Activated T-cell treated with anti-CD3 and anti-CD28 coated beads, Interleukin-2, amount 50 U/mL, for 72 hours (primary cell): ENCODE measurements around the gene ATP6V1G3. TPM values are rescaled to one million over a fixed set of nuclear protein-coding genes. Genes with fewer than 3 reads are reported as not detected.
"Not testable (repeated sequence)": the region's sequence is repeated elsewhere in the genome, so short reads cannot be mapped to it uniquely, and the experiment has no call there.

Source experiments
- ATAC-seq, 2 donors: fragments of 150-1000 bp; cut with Tn5 transposase; replicated peaks in 1 of 2; 2 replicates each; pipeline ENCODE4 v1.10.0; 2021; ENCODE audit warnings: moderate library complexity in 2 of 2, mild to moderate bottlenecking in 1 of 2
- DNase-seq, 2 donors: peaks; one replicate each; pipeline ENCODE4 v3.0.0; 2021 to 2022; ENCODE audit warnings: mixed read lengths in 1 of 2
- H3K27ac Mint-ChIP-seq: one replicate; pipeline ENCODE4 v1.8.0; 2022; ENCODE audit warnings: mild to moderate bottlenecking, moderate library complexity, mixed read lengths
- H3K27me3 Mint-ChIP-seq: one replicate; pipeline ENCODE4 v1.8.0; 2022; ENCODE audit warnings: low read depth, mixed read lengths
- H3K36me3 Mint-ChIP-seq, 2 donors: one replicate each; pipeline ENCODE4 v1.8.0; 2022; ENCODE audit warnings: mixed read lengths in 2 of 2, mild to moderate bottlenecking in 1 of 2; ENCODE audit not compliant: insufficient read depth in 2 of 2
- H3K4me1 Mint-ChIP-seq: one replicate; pipeline ENCODE4 v1.8.0; 2022; ENCODE audit warnings: low read depth, mixed read lengths
- H3K4me3 Mint-ChIP-seq, 2 donors: one replicate each; pipeline ENCODE4 v1.8.0; 2022; ENCODE audit warnings: mild to moderate bottlenecking in 2 of 2, mixed read lengths in 2 of 2, moderate library complexity in 2 of 2
- H3K9me3 Mint-ChIP-seq, 2 donors: one replicate each; pipeline ENCODE4 v1.8.0; 2022; ENCODE audit warnings: mixed read lengths in 2 of 2
- total RNA-seq, 2 donors: library from RNA; stranded (reverse); gene quantifications; one replicate each; pipeline ENCODE4 v1.2.3, GENCODE V29; 2022

ATP6V1G3 gene
- total RNA-seq, 2 donors from 2014 or later = not detected

GRCh38 chr1:198490224-198490623, 50.3 kb downstream of the ATP6V1G3 start:
- no peaks in the 10 kb centered on the region for H3K36me3 Mint-ChIP-seq
- no peaks in the 10 kb centered on the region for H3K4me1 Mint-ChIP-seq
- H3K27me3 Mint-ChIP-seq = no peaks in the 10 kb centered on the region
- no peaks in the 10 kb centered on the region for H3K9me3 Mint-ChIP-seq
- no peak overlapping the region for H3K4me3 Mint-ChIP-seq
- no peak for ATAC-seq
- DNase-seq = no peak
- H3K27ac Mint-ChIP-seq = no peak overlapping the region

- Mint-ChIP-seq H3K9me3 (no peaks in the 10 kb centered on the region), H3K4me1 (no peaks in the 10 kb centered on the region), H3K27ac (no peak overlapping the region), H3K27me3 (no peaks in the 10 kb centered on the region), H3K4me3 (no peak overlapping the region), H3K36me3 (no peaks in the 10 kb centered on the region)
- DNase-seq (no peak), ATAC-seq (no peak)
These were observed 53.6 kb downstream of the ATP6V1G3 start for GRCh38 chr1:198486903-198487302.

DNA sequence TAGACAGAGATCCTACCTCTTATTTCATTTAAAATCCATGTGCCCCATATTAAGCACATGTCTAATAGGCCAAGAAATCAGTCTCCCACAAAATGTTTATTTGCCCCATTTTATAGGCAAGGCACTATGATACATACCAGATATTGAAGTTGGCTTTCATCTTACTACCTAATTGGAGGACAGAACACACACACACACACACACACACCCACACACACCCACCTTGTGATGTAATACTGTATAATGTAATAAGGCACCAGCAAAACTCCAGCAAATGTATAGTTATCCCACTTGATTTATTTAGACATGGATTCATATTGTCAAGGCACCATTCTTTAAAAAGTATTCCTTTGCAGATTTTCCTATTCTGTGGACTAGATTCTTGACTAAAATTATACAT, 56.8 kb downstream of the ATP6V1G3 start:
- Mint-ChIP-seq H3K36me3 (no peaks in the 10 kb centered on the region), H3K4me3 (no peak overlapping the region), H3K27ac (no peak overlapping the region), H3K27me3 (no peaks in the 10 kb centered on the region), H3K4me1 (no peaks in the 10 kb centered on the region), H3K9me3 (no peaks in the 10 kb centered on the region)
- no peak for ATAC-seq
- no peak for DNase-seq

DNA sequence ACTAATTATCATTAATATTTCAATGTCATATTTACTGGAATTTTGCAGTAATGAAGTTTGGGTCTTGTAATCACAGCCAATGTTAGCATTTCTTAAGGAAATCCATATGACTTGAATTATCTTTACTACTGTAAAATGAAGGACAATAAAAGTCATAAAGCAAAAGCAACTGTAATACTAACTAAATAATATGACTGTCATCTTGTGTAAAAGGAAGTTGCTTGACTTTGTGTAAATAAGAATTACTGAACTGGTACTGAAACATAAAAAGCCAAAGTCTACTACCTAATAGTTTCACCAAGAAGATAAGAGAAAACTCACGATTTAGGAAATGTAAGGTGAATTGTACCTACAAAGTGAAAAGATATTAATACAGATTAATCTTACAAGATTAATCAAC, 57.5 kb downstream of the ATP6V1G3 start:
- no peak for DNase-seq
- Mint-ChIP-seq H3K4me3 (no peak overlapping the region), H3K27me3 (no peaks in the 10 kb centered on the region), H3K9me3 (no peaks in the 10 kb centered on the region), H3K4me1 (no peaks in the 10 kb centered on the region), H3K36me3 (no peaks in the 10 kb centered on the region), H3K27ac (no peak overlapping the region)
- ATAC-seq = no peak

DNA sequence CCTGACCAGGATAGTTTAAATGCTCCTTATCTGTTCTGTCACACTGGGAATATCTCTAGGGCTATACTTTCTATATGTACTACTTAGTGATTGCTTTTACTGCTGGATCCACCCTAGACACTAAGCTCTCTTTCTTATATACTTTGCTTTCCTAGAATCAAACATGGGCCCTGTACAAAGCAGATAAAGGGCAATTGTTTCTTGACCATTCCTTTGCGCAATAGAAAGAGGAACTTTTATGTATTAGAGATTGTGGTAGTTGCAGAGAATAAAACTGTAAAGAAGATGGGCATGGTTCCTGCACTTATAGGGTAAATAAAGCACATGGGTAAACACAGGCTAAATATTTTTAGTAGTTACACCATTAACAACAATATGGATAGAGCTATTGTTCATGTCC, 58.8 kb downstream of the ATP6V1G3 start:
- H3K4me1 Mint-ChIP-seq = no peaks in the 10 kb centered on the region
- H3K27ac Mint-ChIP-seq = no peak overlapping the region
- ATAC-seq (no peak), DNase-seq (no peak)
- no peak overlapping the region for H3K4me3 Mint-ChIP-seq
- H3K27me3 Mint-ChIP-seq = no peaks in the 10 kb centered on the region
- H3K9me3 Mint-ChIP-seq = peaks cover 0 to 2% of the 10 kb centered on the region in 2 donors
- peaks cover 2 to 4% of the 10 kb centered on the region in 2 donors for H3K36me3 Mint-ChIP-seq

- no peaks in the 10 kb centered on the region for H3K4me1 Mint-ChIP-seq
- H3K27me3 Mint-ChIP-seq = no peaks in the 10 kb centered on the region
- ATAC-seq (no peak), DNase-seq (no peak)
- no peak overlapping the region for H3K27ac Mint-ChIP-seq
- no peak overlapping the region for H3K4me3 Mint-ChIP-seq
- H3K36me3 Mint-ChIP-seq = peaks cover 5 to 7% of the 10 kb centered on the region in 2 donors
- H3K9me3 Mint-ChIP-seq = peaks cover under 1 to 6% of the 10 kb centered on the region in 2 donors
These were observed 59.6 kb downstream of the ATP6V1G3 start for GRCh38 chr1:198480876-198481275.

DNA sequence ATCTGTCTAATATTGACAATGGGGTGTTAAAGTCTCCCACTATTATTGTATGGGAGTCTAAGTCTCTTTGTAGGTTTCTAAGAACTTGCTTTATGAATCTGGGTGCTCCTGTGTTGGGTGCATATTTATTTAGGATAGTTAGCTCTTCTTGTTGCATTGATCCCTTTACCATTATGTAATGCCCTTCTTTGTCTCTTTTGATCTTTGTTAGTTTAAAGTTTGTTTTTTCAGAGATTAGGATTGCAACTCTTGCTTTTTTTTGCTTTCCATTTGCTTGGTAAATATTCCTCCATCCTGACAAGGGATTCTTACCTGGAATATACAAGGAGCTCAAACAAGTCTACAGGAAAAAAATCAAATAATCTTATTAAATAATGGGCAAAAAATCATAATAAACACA, 63.1 kb downstream of the ATP6V1G3 start:
- not testable (repeated sequence) for H3K27ac Mint-ChIP-seq, H3K4me1 Mint-ChIP-seq, H3K9me3 Mint-ChIP-seq, DNase-seq, H3K4me3 Mint-ChIP-seq, H3K27me3 Mint-ChIP-seq, ATAC-seq
- peaks cover 10 to 14% of the 10 kb centered on the region in 2 donors for H3K36me3 Mint-ChIP-seq

Other genes starting within 250 kb of the ATP6V1G3 start
- 100 to 1,000 TPM; 490 to 545 TPM for gene PTPRC, start 98.4 kb upstream of the ATP6V1G3 start, total RNA-seq